GM20431 (cell line): Measurements from ENCODE around the gene ESR1.
"Not testable (repeated sequence)": the region's sequence is repeated elsewhere in the genome, so short reads cannot be mapped to it uniquely, and the experiment has no call there.

ENCODE experiments used
- in situ Hi-C: fragments of 300-500 bp; cut with MseI, MboI; formaldehyde crosslinking; loops from one replicate; pipeline ENCODE4 v1.15.0; 2020; ENCODE audit warnings: low sequenced_read_pairs; ENCODE audit not compliant: unreplicated experiment

Gene ESR1

DNA sequence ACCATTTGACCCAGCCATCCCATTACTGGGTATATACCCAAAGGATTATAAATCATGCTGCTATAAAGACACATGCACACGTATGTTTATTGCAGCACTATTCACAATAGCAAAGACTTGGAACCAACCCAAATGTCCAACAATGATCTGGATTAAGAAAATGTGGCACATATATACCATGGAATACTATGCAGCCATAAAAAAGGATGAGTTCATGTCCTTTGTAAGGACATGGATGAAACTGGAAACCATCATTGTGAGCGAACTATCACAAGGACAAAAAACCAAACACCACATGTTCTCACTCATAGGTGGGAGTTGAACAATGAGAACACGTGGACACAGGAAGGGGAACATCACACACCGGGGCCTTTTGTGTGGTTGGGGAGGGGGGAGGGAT, 226.3 kb downstream of the ESR1 start:
- in situ Hi-C loops = not testable (repeated sequence)

DNA sequence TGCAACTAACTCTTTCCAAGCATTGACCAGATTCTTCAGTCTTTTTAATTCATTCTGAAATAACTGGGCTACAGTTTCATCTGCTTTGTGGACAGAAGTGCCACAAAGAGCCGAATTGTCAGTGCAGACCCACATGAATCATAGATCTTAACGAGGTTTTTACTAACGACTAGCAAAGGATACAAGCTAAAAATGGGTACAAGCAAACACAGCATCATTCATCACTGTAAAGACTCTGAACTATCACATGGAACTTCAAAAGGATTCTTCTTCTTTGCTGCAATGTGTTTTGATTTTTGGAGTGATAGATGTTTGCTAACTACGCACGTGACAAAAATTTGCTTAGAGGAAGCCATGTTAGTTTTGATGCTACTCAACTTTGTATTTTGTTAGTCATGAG, 227.1 kb downstream of the ESR1 start:
- in situ Hi-C loops = no loop called here

DNA sequence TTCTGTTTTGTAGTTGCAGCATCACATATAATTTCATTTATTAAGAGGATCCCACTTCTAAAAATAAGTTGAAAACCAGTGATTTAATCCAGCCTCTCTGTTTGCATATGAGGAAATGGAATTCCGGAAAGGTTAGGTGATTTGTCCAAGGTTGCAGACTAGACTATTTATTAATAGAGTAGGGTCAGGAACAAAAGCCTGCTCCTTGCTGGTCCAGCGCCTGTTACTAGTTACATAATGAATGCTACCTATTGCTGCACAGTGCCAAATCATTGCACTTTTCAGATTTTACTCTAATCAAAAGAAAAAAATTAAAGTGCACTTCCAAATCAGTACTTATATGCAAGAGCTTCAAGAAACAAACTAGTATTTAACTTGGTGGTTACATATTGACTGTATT, 238.6 kb downstream of the ESR1 start:
- in situ Hi-C loops = no loop called here

DNA sequence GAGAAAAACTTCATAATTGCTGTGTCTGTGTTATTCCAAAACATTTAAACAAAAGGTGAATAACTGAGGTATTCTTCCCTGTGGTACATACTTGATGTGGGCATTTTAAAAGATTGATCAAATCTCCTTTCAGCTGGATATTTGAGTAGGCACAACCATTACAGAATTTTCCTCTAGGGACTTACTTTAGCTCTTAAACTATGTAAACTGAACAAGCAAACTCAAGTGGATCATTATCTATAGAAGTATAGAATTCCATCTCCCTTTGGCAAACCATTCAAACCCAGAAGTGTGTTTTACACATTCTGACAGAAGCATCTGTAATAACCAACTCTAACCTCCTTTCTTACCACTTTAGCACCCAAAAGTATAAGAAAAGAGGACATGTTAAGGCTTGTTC, 241.4 kb downstream of the ESR1 start:
- in situ Hi-C loops = no loop called here

DNA sequence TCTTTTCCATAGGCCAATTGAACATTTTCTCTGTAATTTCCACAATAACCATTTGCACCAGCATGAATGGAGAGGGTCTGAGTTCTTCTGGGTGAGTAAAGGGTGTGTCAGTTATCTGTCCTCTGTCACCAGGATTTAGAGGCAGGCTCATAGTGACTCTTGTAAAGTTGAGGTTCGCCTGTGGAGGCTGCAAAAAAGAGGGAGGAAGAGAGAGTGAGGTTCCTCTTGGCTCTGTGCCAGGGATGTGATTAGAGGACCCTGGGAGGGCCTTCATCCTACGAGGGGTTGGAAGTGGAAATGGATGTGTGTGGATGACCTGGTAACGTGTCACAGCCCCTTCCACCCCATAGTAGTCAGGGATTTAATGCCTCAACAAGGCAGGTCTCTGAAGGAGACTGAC, 242.0 kb downstream of the ESR1 start:
- in situ Hi-C loops = no loop called here

DNA sequence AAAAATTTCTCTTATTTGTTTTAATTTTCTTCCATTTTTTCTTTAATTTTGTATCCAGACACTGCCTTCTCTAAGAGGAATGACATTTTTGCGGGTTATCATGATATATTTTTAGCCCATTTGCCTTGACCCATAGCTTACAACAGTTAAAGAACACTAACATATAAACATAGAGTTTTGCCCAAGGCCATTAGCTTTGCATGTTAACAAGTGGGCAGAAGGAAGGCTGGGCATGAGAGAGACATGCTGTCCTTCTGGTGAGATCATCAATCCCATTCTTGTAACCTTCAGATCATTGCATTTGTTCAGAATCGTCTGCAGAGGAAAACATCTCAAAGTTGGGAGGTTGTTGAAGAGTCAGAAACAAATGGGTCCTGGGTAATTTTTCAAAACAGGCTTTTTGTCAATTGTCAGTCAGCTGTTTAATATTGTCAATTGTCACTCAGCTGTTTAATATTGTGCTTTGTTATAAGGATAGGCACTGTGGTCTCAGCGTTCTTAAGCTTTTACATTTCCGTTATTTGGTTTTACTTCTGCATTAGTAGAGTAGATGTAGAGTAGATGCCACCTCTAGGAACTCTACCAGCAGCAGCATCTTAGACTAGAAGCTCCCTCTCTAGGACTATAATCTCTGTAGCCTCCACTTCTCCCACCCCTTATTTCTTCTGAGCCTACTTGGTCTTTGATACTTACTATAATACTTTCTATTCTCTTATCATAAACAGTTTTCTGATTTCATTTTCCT, 243.1 kb downstream of the ESR1 start:
- in situ Hi-C loops = no loop called here

DNA sequence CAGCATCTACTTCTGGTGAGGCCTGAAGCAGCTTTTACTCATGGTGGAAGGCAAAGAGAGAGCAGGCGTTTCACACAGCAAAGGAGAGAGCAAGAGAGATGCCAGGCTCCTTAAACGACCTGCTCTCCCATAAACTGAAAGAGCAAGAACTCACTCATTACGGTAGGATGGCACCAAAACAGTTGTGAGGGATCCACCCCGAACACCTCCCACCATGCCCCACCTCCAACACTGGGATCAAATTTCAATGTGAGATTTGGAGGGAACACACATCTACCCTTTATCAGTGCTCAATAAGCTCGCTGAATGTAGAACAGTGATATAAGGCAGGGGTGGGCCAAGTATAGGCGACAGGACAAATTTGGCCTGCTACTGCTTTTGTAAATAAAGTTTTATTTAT, 244.6 kb downstream of the ESR1 start:
- in situ Hi-C loops = no loop called here

DNA sequence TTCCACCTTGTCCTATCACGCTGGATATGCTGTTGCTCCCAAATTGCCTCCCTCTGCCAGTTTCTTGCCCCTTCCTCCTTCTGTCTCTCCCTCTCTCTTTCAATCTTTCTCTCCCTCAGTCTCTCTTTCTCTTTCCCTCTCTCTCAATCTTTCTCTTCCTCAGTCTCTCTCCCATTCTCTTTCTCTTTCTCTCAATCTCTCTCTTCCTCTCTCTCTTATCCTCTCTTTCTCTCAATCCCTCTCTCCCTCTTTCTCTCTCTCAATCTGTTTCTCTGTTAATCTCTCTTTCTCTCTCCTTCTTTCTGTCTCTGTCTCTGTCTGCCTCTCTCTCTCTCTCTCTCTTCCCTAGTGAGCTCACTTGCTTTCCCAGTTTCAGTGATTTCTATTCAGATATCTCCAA, 245.8 kb downstream of the ESR1 start:
- in situ Hi-C loops = no loop called here

DNA sequence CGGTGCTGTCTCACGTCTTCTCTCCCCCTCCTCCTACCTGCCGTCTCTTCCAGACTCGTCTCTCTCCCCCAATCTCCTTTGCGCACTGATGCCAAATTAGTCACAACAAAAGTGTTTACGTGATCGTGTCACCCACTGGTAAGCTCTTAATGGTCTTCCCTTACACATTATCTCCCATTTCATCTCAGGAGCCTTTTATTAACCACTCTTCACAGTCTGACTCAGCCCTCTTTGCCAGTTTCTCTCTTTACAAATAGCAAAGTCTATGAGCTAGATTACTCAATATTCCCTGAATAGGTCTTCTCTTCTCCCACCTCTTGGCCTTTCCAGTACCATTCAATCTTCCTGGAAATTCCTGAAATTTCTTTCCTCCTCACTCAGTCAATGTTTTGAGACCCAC, 247.0 kb downstream of the ESR1 start:
- in situ Hi-C loops = no loop called here

DNA sequence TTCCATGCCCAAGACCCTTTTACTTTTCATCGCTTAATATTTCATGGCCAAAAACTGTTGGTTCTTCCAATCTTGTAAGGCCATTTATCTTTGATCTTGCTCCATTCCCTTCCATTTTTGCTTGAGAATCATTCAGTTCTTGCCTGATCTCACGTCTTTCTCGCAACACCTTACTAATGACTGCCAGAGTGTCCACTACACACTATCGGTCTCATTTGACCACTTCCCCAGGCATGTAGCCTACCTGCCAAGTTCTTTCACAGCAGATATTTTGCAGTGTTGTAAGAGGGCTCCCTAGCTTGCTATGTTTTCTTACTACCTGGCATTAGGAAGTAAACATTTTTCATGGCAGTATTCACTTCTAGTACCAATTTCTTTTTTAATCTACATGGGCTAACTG, 248.0 kb downstream of the ESR1 start:
- in situ Hi-C loops = no loop called here

DNA sequence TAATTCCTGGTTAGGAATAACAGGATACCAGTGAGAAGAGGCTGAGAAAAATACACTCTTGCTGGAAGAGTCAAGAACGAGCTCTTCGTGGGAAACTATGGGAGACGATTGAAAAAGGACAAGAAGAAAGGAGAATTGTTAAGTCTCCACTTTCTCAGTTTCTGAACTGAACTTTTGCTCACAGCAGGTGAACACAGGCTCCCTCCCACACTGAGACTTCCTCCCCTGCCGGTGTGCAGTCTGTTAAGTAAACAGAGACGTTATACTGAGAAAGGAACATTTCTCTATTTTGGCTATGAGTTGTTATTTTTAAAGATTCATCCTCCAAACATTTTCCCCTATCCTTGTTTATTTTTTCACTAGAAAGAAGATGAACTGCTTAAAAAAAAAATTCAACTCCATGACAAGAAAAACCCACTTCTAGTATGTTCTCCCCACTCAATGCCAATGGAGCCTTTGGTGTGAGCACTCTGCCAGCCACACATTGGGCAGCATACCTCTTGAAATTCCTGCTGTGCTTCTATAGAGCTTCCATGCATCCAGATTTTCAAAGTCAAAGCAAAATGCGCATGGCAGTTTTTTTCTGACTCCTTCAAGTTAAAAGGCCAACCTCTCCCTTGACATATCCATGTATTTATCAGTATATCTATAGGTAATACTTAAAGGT, 250.5 kb downstream of the ESR1 start:
- in situ Hi-C loops = no loop called here

DNA sequence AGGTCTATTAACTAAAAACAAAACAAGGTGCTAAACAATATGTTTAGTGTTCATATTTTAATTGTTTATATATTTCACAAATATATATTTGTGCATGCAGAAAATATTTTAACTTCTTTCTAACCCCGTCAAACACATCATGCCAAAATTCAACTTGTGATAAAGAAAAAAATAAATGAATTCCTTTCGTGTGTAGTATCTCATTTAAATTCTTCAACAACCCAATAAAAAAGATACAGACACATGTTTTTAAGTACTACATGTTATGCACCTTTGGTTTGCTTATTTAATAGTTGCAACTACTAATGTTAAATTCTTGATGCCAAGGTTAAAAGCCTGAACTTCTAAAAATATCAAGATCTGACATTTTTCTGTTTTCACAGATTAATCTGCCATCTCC, 252.4 kb downstream of the ESR1 start:
- in situ Hi-C loops = no loop called here

DNA sequence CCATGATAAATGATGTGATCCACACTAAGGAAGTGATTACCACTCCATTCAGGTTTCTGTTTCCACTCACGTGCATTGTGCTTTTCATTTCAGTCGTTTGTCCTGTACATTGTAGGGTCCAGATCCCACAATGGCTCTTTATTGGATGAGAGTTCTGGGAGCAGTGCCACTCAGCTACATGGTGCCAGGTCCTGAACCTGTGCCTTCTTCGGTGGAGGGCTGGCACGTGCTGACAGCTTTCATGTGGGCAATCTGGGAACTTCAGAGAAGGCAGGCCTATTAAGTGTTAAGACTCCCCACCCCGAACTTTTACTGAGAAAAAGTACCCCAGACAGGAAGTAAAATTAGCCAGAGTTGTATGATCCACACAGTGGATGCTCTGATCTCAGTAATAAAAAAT, 255.0 kb downstream of the ESR1 start:
- in situ Hi-C loops = no loop called here

DNA sequence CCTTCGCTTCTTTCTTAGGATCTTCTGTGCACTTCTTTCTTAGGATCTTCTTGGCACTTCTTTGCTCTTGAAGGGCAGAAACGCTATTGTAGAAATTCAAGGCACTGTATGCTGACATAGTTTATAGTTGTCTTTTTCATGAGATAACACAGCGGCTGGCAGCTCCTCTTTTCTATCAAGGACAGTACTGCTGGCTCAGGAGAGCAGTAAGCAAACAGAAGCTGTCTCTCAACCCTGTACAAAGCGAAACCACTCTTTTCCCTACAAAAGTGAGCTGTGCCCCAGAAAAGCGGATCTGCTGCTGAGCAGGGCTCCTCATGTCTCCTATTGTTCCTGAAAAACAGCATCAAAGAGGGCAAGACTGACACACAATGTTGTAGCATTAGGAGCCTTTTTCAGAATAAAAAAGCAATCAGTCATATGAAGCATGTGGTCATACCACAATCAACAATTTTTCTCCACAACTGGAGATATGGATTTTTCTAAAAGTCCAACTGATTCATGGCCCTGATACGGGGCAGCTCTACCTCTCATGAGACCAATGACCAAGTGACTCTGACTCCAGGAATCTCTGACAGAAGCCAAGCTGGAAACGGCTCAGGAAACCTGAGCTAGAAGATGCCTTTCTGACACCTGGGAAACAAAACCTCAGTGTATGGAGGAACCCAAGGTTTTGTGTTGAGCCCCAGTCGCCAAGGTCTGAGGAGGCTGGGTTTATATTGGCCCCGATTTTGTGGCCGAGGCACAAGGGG, 255.9 kb downstream of the ESR1 start:
- in situ Hi-C loops = no loop called here

DNA sequence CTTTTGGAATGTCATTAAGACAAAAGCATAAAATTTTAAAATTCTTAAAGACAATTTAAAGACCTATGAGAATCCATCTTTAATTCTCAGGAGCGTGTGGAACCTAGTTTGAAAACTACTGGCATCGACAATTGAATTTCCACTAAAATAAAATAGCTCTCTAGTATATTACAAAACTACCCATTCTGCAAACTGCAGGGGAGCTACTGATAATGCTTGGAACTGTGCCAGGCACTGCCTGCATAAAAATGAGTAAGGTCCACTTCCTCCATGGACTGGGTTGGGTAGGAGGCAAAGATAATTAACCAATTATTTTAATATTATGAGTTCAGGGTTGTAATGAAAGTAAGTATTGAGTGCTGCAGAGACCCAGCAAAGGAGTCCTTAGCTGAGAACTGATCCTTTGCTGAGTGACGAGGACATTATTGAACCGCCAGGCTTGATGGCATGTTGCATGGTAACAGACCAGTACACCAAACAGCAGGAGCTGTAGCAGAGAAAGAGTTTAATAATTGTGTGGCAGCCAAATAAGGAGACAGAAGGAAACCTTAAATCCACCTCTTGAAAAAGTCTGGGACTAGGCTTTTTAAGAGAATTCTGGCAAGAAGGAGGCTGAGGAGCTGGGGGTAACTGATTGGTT, 261.3 kb downstream of the ESR1 start:
- in situ Hi-C loops = no loop called here

DNA sequence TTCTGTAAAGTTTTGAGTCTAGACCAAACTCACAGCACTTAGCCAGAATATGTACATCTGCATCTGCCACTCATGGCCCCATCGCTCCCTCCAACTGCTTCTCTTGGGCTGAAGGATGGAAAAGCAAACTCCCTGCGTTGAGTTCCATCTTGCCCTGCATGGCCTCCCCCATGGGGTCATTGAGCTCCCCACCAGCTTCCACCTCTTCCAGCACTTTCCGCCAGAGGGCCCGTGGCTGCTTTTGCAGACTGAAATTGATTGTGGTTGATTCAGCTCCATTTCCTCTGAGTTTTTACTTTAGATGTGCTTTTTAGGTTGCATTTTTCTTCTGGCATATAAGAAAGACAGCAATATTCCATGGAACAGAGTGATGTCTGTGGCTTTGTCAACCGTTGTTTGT, 263.1 kb downstream of the ESR1 start:
- in situ Hi-C loops = no loop called here

DNA sequence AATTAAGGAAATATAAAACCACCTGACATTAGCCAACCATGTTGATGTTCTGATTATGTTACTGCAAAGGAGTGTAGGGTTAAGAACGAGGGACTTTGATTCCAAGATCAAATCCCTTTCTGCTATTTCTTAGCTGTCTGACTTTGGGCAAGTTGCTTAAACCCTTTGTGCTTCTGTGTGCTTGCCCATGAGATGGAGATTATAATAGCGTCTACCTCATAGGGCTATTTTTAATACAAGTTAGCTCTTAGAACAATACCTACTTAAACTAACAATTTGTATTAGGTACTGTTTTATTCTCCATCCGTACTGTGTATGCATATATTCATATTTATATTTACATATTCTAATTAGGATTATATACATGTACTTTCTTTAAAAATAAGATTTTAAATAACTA, 263.8 kb downstream of the ESR1 start:
- in situ Hi-C loops = no loop called here

DNA sequence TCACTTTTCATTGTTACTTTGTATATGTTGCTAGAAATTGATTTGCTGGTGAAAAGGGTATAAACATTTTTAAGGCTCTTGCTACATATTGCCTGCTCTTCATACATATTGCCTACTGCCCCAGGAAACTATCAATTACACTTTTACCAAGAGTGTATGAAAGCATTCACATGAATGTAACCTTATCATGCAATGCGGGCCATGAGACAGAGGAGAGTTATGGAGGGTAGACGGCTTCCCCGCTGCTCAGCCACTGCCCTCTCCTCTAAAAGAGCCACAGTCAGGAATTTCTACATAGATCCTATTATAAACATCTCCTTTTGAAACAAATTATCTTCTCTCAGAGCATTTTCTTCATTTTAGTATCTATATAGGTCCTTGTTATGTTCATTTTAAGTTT, 264.4 kb downstream of the ESR1 start:
- in situ Hi-C loops = no loop called here

DNA sequence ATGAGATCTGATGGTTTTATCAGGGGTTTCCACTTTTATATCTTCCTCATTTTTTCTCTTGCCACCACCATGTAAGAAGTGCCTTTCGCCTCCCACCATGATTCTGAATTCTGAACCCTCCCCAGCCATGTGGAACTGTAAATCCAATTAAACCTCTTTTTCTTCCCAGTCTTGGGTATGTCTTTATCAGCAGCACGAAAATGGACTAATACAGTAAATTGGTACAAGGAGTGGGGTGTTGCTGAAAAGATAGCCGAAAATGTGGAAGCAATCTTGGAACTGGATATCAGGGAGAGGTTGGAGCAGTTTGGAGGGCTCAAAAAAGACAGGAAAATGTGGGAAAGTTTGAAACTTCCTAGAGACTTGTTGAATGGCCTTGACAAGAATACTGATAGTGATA, 268.8 kb downstream of the ESR1 start:
- in situ Hi-C loops = not testable (repeated sequence)

DNA sequence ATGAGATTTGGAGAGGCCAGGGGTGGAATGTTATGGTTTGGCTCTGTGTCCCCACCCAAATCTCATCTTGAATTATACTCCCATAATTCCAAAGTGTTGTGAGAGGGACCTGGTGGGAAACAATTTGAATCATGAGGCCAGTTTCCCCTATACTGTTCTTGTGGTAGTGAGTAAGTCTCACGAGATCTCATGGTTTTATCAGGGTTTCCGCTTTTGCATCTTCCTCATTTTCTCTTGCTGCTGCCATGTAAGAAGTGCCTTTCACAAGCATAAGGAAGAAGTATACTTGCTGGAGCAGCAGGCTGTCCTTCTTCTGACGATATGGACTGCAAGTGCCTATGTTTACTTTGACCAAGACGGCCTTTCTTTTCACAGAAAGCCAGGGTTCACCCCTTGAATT, 270.5 kb downstream of the ESR1 start:
- in situ Hi-C loops = no loop called here

DNA sequence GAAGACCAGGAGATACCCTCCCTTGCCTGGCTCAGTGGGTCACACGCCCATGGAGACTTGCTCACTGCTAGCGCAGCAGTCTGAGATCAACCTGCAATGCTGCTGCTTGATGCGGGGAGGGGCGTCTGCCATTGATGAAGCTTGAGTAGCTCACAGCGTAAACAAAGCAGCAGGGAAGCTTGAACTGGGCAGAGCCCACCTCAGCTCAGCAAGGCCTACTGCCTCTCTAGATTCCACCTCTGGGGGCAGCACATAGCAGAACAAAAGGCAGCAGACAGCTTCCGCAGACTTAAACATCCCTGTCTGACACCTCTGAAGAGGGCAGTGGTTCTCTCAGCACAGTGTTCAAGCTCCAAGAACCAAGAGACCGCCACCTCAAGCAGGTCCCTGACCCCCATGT, 271.3 kb downstream of the ESR1 start:
- in situ Hi-C loops = no loop called here
